Measurements from ENCODE around the gene COA6.

Gene COA6

DNA sequence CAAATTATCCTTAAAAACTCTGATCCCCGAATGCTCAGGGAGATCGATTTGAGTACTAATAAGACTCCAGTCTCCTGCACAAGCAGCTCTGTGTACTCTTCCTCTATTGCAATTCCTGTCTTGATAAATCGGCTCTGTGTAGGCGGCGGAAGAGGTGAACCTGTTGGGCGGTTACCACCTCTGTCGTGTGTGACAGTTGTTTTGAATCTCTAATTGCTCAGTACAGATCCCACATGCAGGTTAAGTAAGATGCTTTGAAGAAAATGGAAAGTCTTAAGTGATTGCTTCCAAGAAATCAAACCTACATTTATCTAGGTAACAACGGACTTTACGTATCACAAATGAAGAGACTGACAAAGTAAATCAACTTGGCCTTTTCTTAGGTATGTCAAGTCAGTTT, 35.5 kb downstream of the COA6 start:
- TF ChIP-seq RAD21 (IDR thresholded peaks at IDR 0.05; ENCODE audit: low read depth) (no peak), TCF12 (IDR thresholded peaks at IDR 0.05; ENCODE audit: low read depth) (no peak), TEAD4 (IDR thresholded peaks at IDR 0.05) (no peak), MAX (IDR thresholded peaks at IDR 0.05) (no peak)

- TF ChIP-seq TAF1 (IDR thresholded peaks at IDR 0.05; ENCODE audit: low read depth) (no peak), ZBTB7A (IDR thresholded peaks at IDR 0.05; ENCODE audit: low read depth) (no peak), YY1 (IDR thresholded peaks at IDR 0.05; ENCODE audit: low read depth) (no peak), MAX (IDR thresholded peaks at IDR 0.05) (no peak), CEBPB (IDR thresholded peaks at IDR 0.05) (no peak), EGR1 (IDR thresholded peaks at IDR 0.05) (no peak), TCF12 (IDR thresholded peaks at IDR 0.05; ENCODE audit: low read depth) (no peak), CREB1 (IDR thresholded peaks at IDR 0.05; ENCODE audit: low read depth) (no peak), REST (IDR thresholded peaks at IDR 0.05; ENCODE audit: low read depth) (no peak)
- TF ChIP-seq, protein P1, sequence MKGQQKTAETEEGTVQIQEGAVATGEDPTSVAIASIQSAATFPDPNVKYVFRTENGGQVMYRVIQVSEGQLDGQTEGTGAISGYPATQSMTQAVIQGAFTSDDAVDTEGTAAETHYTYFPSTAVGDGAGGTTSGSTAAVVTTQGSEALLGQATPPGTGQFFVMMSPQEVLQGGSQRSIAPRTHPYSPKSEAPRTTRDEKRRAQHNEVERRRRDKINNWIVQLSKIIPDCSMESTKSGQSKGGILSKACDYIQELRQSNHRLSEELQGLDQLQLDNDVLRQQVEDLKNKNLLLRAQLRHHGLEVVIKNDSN (IDR thresholded peaks at IDR 0.05) = no peak
Observed at GRCh38 chr1:234409328-234409727, 36.1 kb downstream of the COA6 start.

DNA sequence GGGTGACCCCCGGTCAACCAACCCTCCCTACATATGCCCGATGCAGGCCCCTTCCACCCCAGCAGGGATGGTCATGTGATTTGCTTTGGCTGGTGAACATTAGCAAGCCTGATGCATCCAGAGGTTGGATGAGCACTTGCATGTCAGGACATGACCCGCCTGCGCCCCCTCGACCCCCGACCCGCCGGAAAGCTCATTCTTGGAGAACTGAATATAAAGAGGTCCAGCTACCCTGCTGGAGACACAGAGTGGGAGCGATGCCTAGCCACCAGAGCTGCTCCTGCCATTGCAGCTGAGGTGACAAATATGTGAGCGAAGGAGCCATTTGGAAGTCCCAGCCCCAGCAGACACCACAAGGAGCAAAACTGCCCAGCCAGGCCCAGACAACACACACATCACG, 39.6 kb downstream of the COA6 start:
- TF ChIP-seq FOXM1 (IDR thresholded peaks at IDR 0.05; ENCODE audit: borderline replicate concordance, low read depth) = no peak
- TF ChIP-seq MAX (IDR thresholded peaks at IDR 0.05) = no peak
- no peak for TF ChIP-seq NFIC (IDR thresholded peaks at IDR 0.05)
- no peak for TF ChIP-seq RAD21 (IDR thresholded peaks at IDR 0.05; ENCODE audit: low read depth)
- TF ChIP-seq, protein P1 (IDR thresholded peaks at IDR 0.05) = no peak
- TF ChIP-seq TAF1 (IDR thresholded peaks at IDR 0.05; ENCODE audit: low read depth) = no peak
- no peak for TF ChIP-seq YY1 (IDR thresholded peaks at IDR 0.05; ENCODE audit: low read depth)
- no peak for TF ChIP-seq TEAD4 (IDR thresholded peaks at IDR 0.05)
- TF ChIP-seq ZBTB7A (IDR thresholded peaks at IDR 0.05; ENCODE audit: low read depth) = no peak
- TF ChIP-seq CEBPB (IDR thresholded peaks at IDR 0.05) = no peak
- no peak for TF ChIP-seq REST (IDR thresholded peaks at IDR 0.05; ENCODE audit: low read depth)
- no peak for TF ChIP-seq EGR1 (IDR thresholded peaks at IDR 0.05)
- TF ChIP-seq TCF12 (IDR thresholded peaks at IDR 0.05; ENCODE audit: low read depth) = no peak
- TF ChIP-seq EP300 (IDR thresholded peaks at IDR 0.05; ENCODE audit: borderline replicate concordance) = no peak
- no peak for TF ChIP-seq CREB1 (IDR thresholded peaks at IDR 0.05; ENCODE audit: low read depth)

- TF ChIP-seq TAF1 (IDR thresholded peaks at IDR 0.05; ENCODE audit: low read depth) = no peak
- TF ChIP-seq, protein P1 (IDR thresholded peaks at IDR 0.05) = no peak
- TF ChIP-seq CEBPB (IDR thresholded peaks at IDR 0.05) = no peak
- no peak for TF ChIP-seq TEAD4 (IDR thresholded peaks at IDR 0.05)
Observed at GRCh38 chr1:234413485-234413884, 40.2 kb downstream of the COA6 start.

GRCh38 chr1:234413990-234414389, 40.7 kb downstream of the COA6 start:
- TF ChIP-seq ZBTB7A (IDR thresholded peaks at IDR 0.05; ENCODE audit: low read depth) (no peak), EP300 (IDR thresholded peaks at IDR 0.05; ENCODE audit: borderline replicate concordance) (no peak), EGR1 (IDR thresholded peaks at IDR 0.05) (no peak), RAD21 (IDR thresholded peaks at IDR 0.05; ENCODE audit: low read depth) (no peak), FOXM1 (IDR thresholded peaks at IDR 0.05; ENCODE audit: borderline replicate concordance, low read depth) (no peak), CEBPB (IDR thresholded peaks at IDR 0.05) (no peak), TEAD4 (IDR thresholded peaks at IDR 0.05) (no peak)

- TF ChIP-seq TCF12 (IDR thresholded peaks at IDR 0.05; ENCODE audit: low read depth) (no peak), NFIC (IDR thresholded peaks at IDR 0.05) (no peak), EP300 (IDR thresholded peaks at IDR 0.05; ENCODE audit: borderline replicate concordance) (no peak), EGR1 (IDR thresholded peaks at IDR 0.05) (no peak), MAX (IDR thresholded peaks at IDR 0.05) (no peak), TEAD4 (IDR thresholded peaks at IDR 0.05) (no peak), CREB1 (IDR thresholded peaks at IDR 0.05; ENCODE audit: low read depth) (no peak), TAF1 (IDR thresholded peaks at IDR 0.05; ENCODE audit: low read depth) (no peak), ZBTB7A (IDR thresholded peaks at IDR 0.05; ENCODE audit: low read depth) (no peak)
- TF ChIP-seq, protein P1 (IDR thresholded peaks at IDR 0.05) = no peak
Observed at GRCh38 chr1:234427950-234428646, 54.8 kb downstream of the COA6 start.
